ENCODE results near the gene CLP1. TPM values are rescaled to one million over a fixed set of nuclear protein-coding genes. Genes with fewer than 3 reads are reported as not detected.

The CLP1 gene
- total RNA-seq, 3 donors from 2014 or later (not counting 1 experiment from before 2014, with no cell fraction given) = 18.5 to 23.1 (median 22.8) TPM

DNA sequence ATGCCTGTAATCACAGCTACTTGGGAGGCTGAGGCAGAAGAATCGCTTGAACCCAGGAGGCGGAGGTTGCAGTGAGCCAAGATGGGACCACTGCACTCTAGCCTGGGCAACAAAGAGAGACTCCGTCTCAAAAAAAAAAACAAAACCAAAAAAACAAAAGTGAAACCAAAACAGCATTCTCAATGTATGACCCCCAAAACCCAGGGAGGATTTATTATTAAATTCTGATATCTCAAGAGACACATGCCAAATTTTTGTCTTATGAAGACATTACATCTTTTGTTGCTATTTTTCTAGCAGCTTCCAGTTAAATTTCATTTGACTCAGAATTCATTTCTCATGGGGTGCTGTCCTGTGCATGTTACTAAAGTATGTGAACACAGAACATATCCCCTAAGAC is 4.9 kb upstream of the CLP1 start:
- H3K36me3 Mint-ChIP-seq = no peaks in the 10 kb centered on the region
- H3K4me3 ChIP-seq (ENCODE audit: low read length) = peak overlapping the region; percentile 7
- H3K4me1 ChIP-seq (ENCODE audit: control insufficient read depth, insufficient read depth, low read length) = peaks cover 28% of the 10 kb centered on the region
- no peaks in the 10 kb centered on the region for H3K36me3 ChIP-seq (ENCODE audit: control insufficient read depth, insufficient read depth, low read length)
- H3K27ac ChIP-seq (ENCODE audit: low read length) = no peak overlapping the region
- H3K27me3 Mint-ChIP-seq (ENCODE audit: low read depth in 2 of 2) = peaks cover 6 to 18% of the 10 kb centered on the region in 2 donors
- H3K9me3 Mint-ChIP-seq = no peaks in the 10 kb centered on the region
- peak overlapping the region; percentile 3 to 72 for H3K27ac Mint-ChIP-seq
- intact Hi-C loops (cut with micrococcal nuclease) = no loop called here
- H3K27me3 ChIP-seq (ENCODE audit: control insufficient read depth, insufficient read depth, low read length) = peaks cover 13% of the 10 kb centered on the region
- peaks cover 37 to 43% of the 10 kb centered on the region in 2 donors for H3K4me1 Mint-ChIP-seq
- 69% methylated on average over 3 of the region's 3 CpGs for WGBS (ENCODE audit: insufficient coverage)
- no peaks in the 10 kb centered on the region for H3K9me3 ChIP-seq (ENCODE audit: control insufficient read depth, insufficient read depth, low read length)
- no peak for DNase-seq
- ATAC-seq = no peak
- peak overlapping the region; percentile 73 for H3K4me3 Mint-ChIP-seq
- no peak for TF ChIP-seq CTCF (IDR thresholded peaks at IDR 0.05)

GRCh38 chr11:57653163-57653562 is 4.4 kb upstream of the CLP1 start:
- peaks cover 8% of the 10 kb centered on the region for H3K27me3 ChIP-seq (ENCODE audit: control insufficient read depth, insufficient read depth, low read length)
- no peak overlapping the region for H3K4me3 ChIP-seq (ENCODE audit: low read length)
- Mint-ChIP-seq H3K9me3 (no peaks in the 10 kb centered on the region), H3K27ac (peak overlapping the region; percentile 3 to 72), H3K4me3 (peak overlapping the region; percentile 73), H3K27me3 (ENCODE audit: low read depth in 2 of 2) (peaks cover 1 to 13% of the 10 kb centered on the region in 2 donors), H3K36me3 (no peaks in the 10 kb centered on the region), H3K4me1 (peaks cover 42 to 43% of the 10 kb centered on the region in 2 donors)
- intact Hi-C loops (cut with micrococcal nuclease) = no loop called here
- ATAC-seq = no peak
- TF ChIP-seq CTCF (IDR thresholded peaks at IDR 0.05) = no peak
- H3K27ac ChIP-seq (ENCODE audit: low read length) = no peak overlapping the region
- DNase-seq = no peak
- WGBS (ENCODE audit: insufficient coverage) = 41% methylated on average over 2 of the region's 3 CpGs
- H3K4me1 ChIP-seq (ENCODE audit: control insufficient read depth, insufficient read depth, low read length) = peaks cover 28% of the 10 kb centered on the region
- H3K9me3 ChIP-seq (ENCODE audit: control insufficient read depth, insufficient read depth, low read length) = no peaks in the 10 kb centered on the region
- H3K36me3 ChIP-seq (ENCODE audit: control insufficient read depth, insufficient read depth, low read length) = no peaks in the 10 kb centered on the region

DNA sequence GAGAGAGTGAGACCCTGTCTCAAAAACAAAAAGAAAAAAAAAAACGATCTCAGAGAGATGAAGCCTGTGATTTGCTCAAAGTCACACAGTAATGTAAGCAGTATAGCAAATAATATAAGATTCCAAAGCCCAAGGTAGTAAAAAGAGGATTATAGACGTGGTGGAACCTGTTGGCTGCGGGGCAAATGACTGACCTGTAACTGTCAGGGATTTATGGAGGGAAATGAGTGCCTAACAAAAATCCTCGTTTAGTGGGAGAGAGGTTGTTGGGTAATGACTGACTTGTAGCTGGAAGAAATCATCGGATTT is 723 bp upstream of the CLP1 start:
- 24% methylated on average over 5 of the region's 5 CpGs for WGBS (ENCODE audit: insufficient coverage)
- H3K9me3 Mint-ChIP-seq = no peaks in the 10 kb centered on the region
- no peaks in the 10 kb centered on the region for H3K27me3 Mint-ChIP-seq (ENCODE audit: low read depth in 2 of 2)
- H3K36me3 ChIP-seq (ENCODE audit: control insufficient read depth, insufficient read depth, low read length) = peaks cover 22% of the 10 kb centered on the region
- peak overlapping the region; percentile 100 for H3K4me3 Mint-ChIP-seq
- no peak for ATAC-seq
- H3K4me1 ChIP-seq (ENCODE audit: control insufficient read depth, insufficient read depth, low read length) = peaks cover 12% of the 10 kb centered on the region
- H3K4me3 ChIP-seq (ENCODE audit: low read length) = peak overlapping the region; percentile 86
- intact Hi-C loops (cut with micrococcal nuclease) = loop anchor here (1.0 to 5.0 kb wide), 3 partner anchors 10 to 1485 kb away; partner anchors contain the start of genes FAM111A, MED19 and TMX2
- no peak for DNase-seq
- peak overlapping the region; percentile 96 to 99 for H3K27ac Mint-ChIP-seq
- H3K27ac ChIP-seq (ENCODE audit: low read length) = peak overlapping the region; percentile 90
- no peak for TF ChIP-seq CTCF (IDR thresholded peaks at IDR 0.05)
- no peaks in the 10 kb centered on the region for H3K36me3 Mint-ChIP-seq
- H3K4me1 Mint-ChIP-seq = peaks cover 27 to 29% of the 10 kb centered on the region in 2 donors
- H3K9me3 ChIP-seq (ENCODE audit: control insufficient read depth, insufficient read depth, low read length) = no peaks in the 10 kb centered on the region
- no peaks in the 10 kb centered on the region for H3K27me3 ChIP-seq (ENCODE audit: control insufficient read depth, insufficient read depth, low read length)

GRCh38 chr11:57658023-57658361 is 430 bp downstream of the CLP1 start:
- Histone ChIP-seq H3K4me1 (ENCODE audit: control insufficient read depth, insufficient read depth, low read length) (peaks cover 12% of the 10 kb centered on the region), H3K9me3 (ENCODE audit: control insufficient read depth, insufficient read depth, low read length) (no peaks in the 10 kb centered on the region), H3K4me3 (ENCODE audit: low read length) (peak overlapping the region; percentile 86), H3K36me3 (ENCODE audit: control insufficient read depth, insufficient read depth, low read length) (peaks cover 27% of the 10 kb centered on the region), H3K27ac (ENCODE audit: low read length) (peak overlapping the region; percentile 79), H3K27me3 (ENCODE audit: control insufficient read depth, insufficient read depth, low read length) (no peaks in the 10 kb centered on the region)
- intact Hi-C loops (cut with micrococcal nuclease) = loop anchor here (5.0 kb wide), 1 partner anchor 1484 kb away; the partner anchor contains the start of gene FAM111A
- Mint-ChIP-seq H3K4me3 (peak overlapping the region; percentile 100), H3K27me3 (ENCODE audit: low read depth in 2 of 2) (no peaks in the 10 kb centered on the region), H3K27ac (peak overlapping the region; percentile 96 to 99), H3K36me3 (peaks cover 7% of the 10 kb centered on the region), H3K4me1 (peaks cover 24 to 26% of the 10 kb centered on the region in 2 donors), H3K9me3 (no peaks in the 10 kb centered on the region)
- no peak for TF ChIP-seq CTCF (IDR thresholded peaks at IDR 0.05)
- WGBS (ENCODE audit: insufficient coverage) = 3% methylated on average over 5 of the region's 8 CpGs
- ATAC-seq = no peak
- DNase-seq = peak in 1 of 2 donors; percentile 29
